HepG2 (cell line): ENCODE data around the gene ADAMTS4. TPM values are rescaled to one million over a fixed set of nuclear protein-coding genes. Genes with fewer than 3 reads are reported as not detected.

ENCODE experiments used
- CHD2 ChIP-seq: IDR thresholded peaks from 2 replicates; pipeline ENCODE4 v1.6.1; 2011; ENCODE audit warnings: low read depth, low read length, improper control_type of control experiment
- CREM ChIP-seq, 2 experiments: sonication (generic) in 1 of 2; formaldehyde crosslinking in 1 of 2; IDR thresholded peaks; 2 replicates each; pipeline versions ENCODE4 v1.4.0 to v1.6.1; 2016 to 2020; ENCODE audit warnings: antibody characterized with exemption in 1 of 2, mild to moderate bottlenecking in 1 of 2, missing genetic modification reagents in 1 of 2
- ELF1 ChIP-seq: sonication (generic); formaldehyde crosslinking; IDR thresholded peaks from 2 replicates; pipeline ENCODE4 v1.4.0; 2020; ENCODE audit warnings: missing genetic modification reagents
- FOXC1 ChIP-seq: sonication (generic); formaldehyde crosslinking; IDR thresholded peaks from 2 replicates; pipeline ENCODE4 v1.8.0; 2022; ENCODE audit warnings: mild to moderate bottlenecking, missing genetic modification reagents, borderline replicate concordance
- GPN1 ChIP-seq: sonication (generic); formaldehyde crosslinking; IDR thresholded peaks from 2 replicates; pipeline ENCODE4 v1.5.1; 2020; ENCODE audit warnings: missing genetic modification reagents, borderline replicate concordance
- KDM6A ChIP-seq: IDR thresholded peaks from 2 replicates; pipeline ENCODE4 v1.6.1; 2016; ENCODE audit warnings: low read depth
- NFYC ChIP-seq: IDR thresholded peaks from 2 replicates; pipeline ENCODE4 v1.6.1; 2016; ENCODE audit warnings: missing genetic modification reagents, missing compliant biosample characterization
- RXRA ChIP-seq: sonication (generic); formaldehyde crosslinking; IDR thresholded peaks from 2 replicates; pipeline ENCODE4 v1.5.1; 2020; ENCODE audit warnings: missing genetic modification reagents
- SETDB1 ChIP-seq: sonication (generic); formaldehyde crosslinking; IDR thresholded peaks from 2 replicates; pipeline ENCODE4 v1.5.1; 2020; ENCODE audit warnings: missing genetic modification reagents, mild to moderate bottlenecking, borderline replicate concordance
- SP1 ChIP-seq, 2 experiments: fragments of 450-650 bp in 1 of 2; sonication (generic) in 1 of 2; formaldehyde crosslinking in 1 of 2; IDR thresholded peaks; 2 replicates each; pipeline versions ENCODE4 v1.4.0 to v1.6.1; 2016 to 2020; ENCODE audit warnings: missing genetic modification reagents in 1 of 2
- STAG1 ChIP-seq: sonication (generic); formaldehyde crosslinking; IDR thresholded peaks from 2 replicates; pipeline ENCODE4 v1.4.0; 2020; ENCODE audit warnings: missing genetic modification reagents
- TCF7L2 ChIP-seq: IDR thresholded peaks from 2 replicates; pipeline ENCODE4 v1.6.1; 2011; ENCODE audit warnings: mild to moderate bottlenecking, low read depth, low read length, moderate library complexity
- ZNF274 ChIP-seq: sonication (generic); formaldehyde crosslinking; IDR thresholded peaks from 2 replicates; pipeline ENCODE4 v1.5.1; 2020; ENCODE audit warnings: mild to moderate bottlenecking, missing genetic modification reagents
- ZNF350 ChIP-seq: sonication (generic); formaldehyde crosslinking; IDR thresholded peaks from 2 replicates; pipeline ENCODE4 v1.4.0; 2020; ENCODE audit warnings: mild to moderate bottlenecking, low read depth, missing genetic modification reagents, borderline replicate concordance
- ZNF598 ChIP-seq: sonication (generic); formaldehyde crosslinking; IDR thresholded peaks from 2 replicates; pipeline ENCODE4 v1.5.1; 2020; ENCODE audit warnings: mild to moderate bottlenecking, missing genetic modification reagents, borderline replicate concordance
- polyA plus RNA-seq, 8 experiments: library from polyadenylated mRNA; depleted of rRNA in 3 of 8; stranded (reverse) in 7 of 8; unstranded in 1 of 8; fragments of >200 nt; fragmentation: Illumina TruSeq in 4 of 8; extraction: Trizol in 4 of 8; gene quantifications; 2 replicates each; pipeline versions ENCODE4 v1.2.1 to v1.2.3, GENCODE V29; 2011 to 2016; ENCODE audit warnings: low read depth in 4 of 8, missing spikeins in 1 of 8, mixed read lengths in 1 of 8; ENCODE audit not compliant: insufficient read depth in 1 of 8
- total RNA-seq, 5 experiments: library from RNA; depleted of rRNA; stranded (reverse); fragments of >200 nt; fragmentation: Illumina TruSeq; extraction: Trizol; gene quantifications; 2 replicates each; pipeline ENCODE4 v1.2.3, GENCODE V29; 2016; ENCODE audit warnings: low read depth in 1 of 5
- TF ChIP-seq, protein P1 (sequence below), 2 experiments: fragments of 450-650 bp in 1 of 2; sonication (generic) in 1 of 2; formaldehyde crosslinking; IDR thresholded peaks; 2 replicates each; pipeline versions ENCODE4 v1.5.0 to v1.8.0; 2020 to 2022; ENCODE audit warnings: mild to moderate bottlenecking in 1 of 2, missing genetic modification reagents in 1 of 2
- TF ChIP-seq, protein P2 (sequence below): sonication (generic); formaldehyde crosslinking; IDR thresholded peaks from 2 replicates; pipeline ENCODE4 v1.4.0; 2020; ENCODE audit warnings: missing genetic modification reagents
- TF ChIP-seq, protein P3 (sequence below): sonication (generic); formaldehyde crosslinking; IDR thresholded peaks from 2 replicates; pipeline ENCODE4 v1.4.0; 2020; ENCODE audit warnings: low read depth, missing genetic modification reagents
- TF ChIP-seq, protein P4 (sequence below): sonication (generic); formaldehyde crosslinking; IDR thresholded peaks from 2 replicates; pipeline ENCODE4 v1.4.0; 2020; ENCODE audit warnings: missing genetic modification reagents, mild to moderate bottlenecking, borderline replicate concordance

ADAMTS4 gene
- total and polyA plus RNA-seq, 2 of the 13 experiments (the other 11 are each of a cell fraction or from before 2014, with no cell fraction given) = 0.51 to 1.7 TPM

DNA sequence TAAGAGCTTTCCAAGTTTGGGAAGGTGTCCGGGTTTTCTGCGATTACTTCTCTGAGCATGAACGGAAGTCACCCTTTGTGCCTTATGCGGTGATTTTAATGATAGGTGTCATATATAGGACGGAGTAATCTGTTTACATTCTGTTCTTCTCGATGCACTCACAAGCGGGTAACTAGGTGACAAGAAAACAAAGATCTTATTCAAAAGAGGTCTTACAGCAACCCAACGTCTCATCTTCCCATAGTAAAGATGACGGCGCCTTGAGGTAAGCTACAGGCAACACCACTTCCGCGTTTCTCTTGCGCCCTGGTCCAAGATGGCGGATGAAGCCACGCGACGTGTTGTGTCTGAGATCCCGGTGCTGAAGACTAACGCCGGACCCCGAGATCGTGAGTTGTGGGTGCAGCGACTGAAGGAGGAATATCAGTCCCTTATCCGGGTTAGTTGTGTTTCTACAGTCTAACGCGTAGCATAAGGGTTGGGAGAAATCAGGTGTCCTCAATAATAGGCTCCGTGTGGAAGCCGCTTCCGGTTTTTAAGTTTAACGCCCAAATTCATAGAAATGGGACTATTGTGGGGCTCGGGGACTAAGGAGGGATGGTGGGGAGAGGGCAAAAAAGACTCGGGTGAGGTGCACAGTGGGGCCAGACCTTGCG, 45.0 kb downstream of the ADAMTS4 start, which contains the start of gene UFC1 (continued):
- TF ChIP-seq, protein P1, sequence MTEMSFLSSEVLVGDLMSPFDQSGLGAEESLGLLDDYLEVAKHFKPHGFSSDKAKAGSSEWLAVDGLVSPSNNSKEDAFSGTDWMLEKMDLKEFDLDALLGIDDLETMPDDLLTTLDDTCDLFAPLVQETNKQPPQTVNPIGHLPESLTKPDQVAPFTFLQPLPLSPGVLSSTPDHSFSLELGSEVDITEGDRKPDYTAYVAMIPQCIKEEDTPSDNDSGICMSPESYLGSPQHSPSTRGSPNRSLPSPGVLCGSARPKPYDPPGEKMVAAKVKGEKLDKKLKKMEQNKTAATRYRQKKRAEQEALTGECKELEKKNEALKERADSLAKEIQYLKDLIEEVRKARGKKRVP (CRISPR knock-in tag; IDR thresholded peaks at IDR 0.05) = peak in 1 of 2 experiments; percentile 69; a peak in 2 of 4 replicates
- TF ChIP-seq CREM (IDR thresholded peaks at IDR 0.05) (peak; percentile 82; the same call in 1 of the 2 replicates), CREM (CRISPR knock-in tag; IDR thresholded peaks at IDR 0.05) (no peak), SETDB1 (no peak), GPN1 (CRISPR knock-in tag) (peak; percentile 54; the same call in 1 of the 2 replicates), ZNF598 (CRISPR knock-in tag) (no peak), STAG1 (no peak), NFYC (CRISPR knock-in tag) (peak; percentile 18; the same call in 1 of the 2 replicates), CHD2 (peak; percentile 76), SP1 (IDR thresholded peaks at IDR 0.05) (no peak), SP1 (CRISPR knock-in tag; IDR thresholded peaks at IDR 0.05) (peak; percentile 52; the same call in 1 of the 2 replicates), ZNF274 (CRISPR knock-in tag) (no peak), TCF7L2 (no peak), ELF1 (peak; percentile 98), FOXC1 (CRISPR knock-in tag) (peak; percentile 52; the same call in 1 of the 2 replicates), ZNF350 (CRISPR knock-in tag) (peak; percentile 83; the same call in 1 of the 2 replicates), KDM6A (CRISPR knock-in tag) (no peak), RXRA (CRISPR knock-in tag) (0 out of 2 replicates have a peak, but pooled peaks have one; percentile 40)
- TF ChIP-seq, protein P2, sequence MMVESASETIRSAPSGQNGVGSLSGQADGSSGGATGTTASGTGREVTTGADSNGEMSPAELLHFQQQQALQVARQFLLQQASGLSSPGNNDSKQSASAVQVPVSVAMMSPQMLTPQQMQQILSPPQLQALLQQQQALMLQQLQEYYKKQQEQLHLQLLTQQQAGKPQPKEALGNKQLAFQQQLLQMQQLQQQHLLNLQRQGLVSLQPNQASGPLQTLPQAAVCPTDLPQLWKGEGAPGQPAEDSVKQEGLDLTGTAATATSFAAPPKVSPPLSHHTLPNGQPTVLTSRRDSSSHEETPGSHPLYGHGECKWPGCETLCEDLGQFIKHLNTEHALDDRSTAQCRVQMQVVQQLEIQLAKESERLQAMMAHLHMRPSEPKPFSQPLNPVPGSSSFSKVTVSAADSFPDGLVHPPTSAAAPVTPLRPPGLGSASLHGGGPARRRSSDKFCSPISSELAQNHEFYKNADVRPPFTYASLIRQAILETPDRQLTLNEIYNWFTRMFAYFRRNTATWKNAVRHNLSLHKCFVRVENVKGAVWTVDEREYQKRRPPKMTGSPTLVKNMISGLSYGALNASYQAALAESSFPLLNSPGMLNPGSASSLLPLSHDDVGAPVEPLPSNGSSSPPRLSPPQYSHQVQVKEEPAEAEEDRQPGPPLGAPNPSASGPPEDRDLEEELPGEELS (CRISPR knock-in tag) = peak; percentile 27; the same call in 1 of the 2 replicates
- TF ChIP-seq, protein P3, sequence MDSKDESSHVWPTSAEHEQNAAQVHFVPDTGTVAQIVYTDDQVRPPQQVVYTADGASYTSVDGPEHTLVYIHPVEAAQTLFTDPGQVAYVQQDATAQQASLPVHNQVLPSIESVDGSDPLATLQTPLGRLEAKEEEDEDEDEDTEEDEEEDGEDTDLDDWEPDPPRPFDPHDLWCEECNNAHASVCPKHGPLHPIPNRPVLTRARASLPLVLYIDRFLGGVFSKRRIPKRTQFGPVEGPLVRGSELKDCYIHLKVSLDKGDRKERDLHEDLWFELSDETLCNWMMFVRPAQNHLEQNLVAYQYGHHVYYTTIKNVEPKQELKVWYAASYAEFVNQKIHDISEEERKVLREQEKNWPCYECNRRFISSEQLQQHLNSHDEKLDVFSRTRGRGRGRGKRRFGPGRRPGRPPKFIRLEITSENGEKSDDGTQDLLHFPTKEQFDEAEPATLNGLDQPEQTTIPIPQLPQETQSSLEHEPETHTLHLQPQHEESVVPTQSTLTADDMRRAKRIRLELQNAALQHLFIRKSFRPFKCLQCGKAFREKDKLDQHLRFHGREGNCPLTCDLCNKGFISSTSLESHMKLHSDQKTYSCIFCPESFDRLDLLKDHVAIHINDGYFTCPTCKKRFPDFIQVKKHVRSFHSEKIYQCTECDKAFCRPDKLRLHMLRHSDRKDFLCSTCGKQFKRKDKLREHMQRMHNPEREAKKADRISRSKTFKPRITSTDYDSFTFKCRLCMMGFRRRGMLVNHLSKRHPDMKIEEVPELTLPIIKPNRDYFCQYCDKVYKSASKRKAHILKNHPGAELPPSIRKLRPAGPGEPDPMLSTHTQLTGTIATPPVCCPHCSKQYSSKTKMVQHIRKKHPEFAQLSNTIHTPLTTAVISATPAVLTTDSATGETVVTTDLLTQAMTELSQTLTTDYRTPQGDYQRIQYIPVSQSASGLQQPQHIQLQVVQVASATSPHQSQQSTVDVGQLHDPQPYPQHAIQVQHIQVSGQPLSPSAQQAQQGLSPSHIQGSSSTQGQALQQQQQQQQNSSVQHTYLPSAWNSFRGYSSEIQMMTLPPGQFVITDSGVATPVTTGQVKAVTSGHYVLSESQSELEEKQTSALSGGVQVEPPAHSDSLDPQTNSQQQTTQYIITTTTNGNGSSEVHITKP = 0 out of 2 replicates have a peak, but pooled peaks have one; percentile 28
- TF ChIP-seq, protein P4, sequence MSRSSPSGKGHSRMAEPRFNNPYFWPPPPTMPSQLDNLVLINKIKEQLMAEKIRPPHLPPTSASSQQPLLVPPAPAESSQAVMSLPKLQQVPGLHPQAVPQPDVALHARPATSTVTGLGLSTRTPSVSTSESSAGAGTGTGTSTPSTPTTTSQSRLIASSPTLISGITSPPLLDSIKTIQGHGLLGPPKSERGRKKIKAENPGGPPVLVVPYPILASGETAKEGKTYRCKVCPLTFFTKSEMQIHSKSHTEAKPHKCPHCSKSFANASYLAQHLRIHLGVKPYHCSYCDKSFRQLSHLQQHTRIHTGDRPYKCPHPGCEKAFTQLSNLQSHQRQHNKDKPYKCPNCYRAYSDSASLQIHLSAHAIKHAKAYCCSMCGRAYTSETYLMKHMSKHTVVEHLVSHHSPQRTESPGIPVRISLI = no peak
